Measurements from ENCODE around the gene SLC25A13. TPM values are rescaled to one million over a fixed set of nuclear protein-coding genes. Genes with fewer than 3 reads are reported as not detected.
"Not testable (repeated sequence)": the region's sequence is repeated elsewhere in the genome, so short reads cannot be mapped to it uniquely, and the experiment has no call there.

SLC25A13 gene
- total and polyA plus RNA-seq, 2 donors: 11.5 to 30.5 TPM

DNA sequence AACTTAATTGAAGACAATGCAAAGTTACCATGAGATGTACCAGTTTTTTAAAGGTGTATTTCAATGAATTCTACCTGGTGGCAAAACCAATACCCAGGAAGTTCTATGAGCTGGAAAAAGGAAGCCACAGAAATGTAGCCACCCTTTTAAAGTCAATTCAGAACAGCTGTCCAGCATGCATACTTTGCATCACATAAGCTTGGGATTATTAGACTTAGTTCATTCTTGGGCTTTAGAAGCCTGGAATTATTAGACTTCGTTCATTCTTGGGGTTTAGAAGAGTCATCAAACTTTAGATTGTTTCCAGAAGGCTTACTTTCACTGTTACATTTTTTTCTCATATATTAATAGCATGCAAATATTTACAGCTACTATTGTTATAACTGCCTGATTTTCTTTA, 20.9 kb downstream of the SLC25A13 start:
- 47% methylated on average over 1 of the region's 1 CpG for WGBS
- Histone ChIP-seq H3K27ac (ENCODE audit: low read depth) (no peak overlapping the region), H3K4me3 (ENCODE audit: low read depth, low read length) (no peak overlapping the region), H3K36me3 (ENCODE audit: insufficient read depth) (no peaks in the 10 kb centered on the region), H3K4me1 (ENCODE audit: insufficient read depth) (no peaks in the 10 kb centered on the region)
- DNase-seq (ENCODE audit: extremely low spot score): no peak

DNA sequence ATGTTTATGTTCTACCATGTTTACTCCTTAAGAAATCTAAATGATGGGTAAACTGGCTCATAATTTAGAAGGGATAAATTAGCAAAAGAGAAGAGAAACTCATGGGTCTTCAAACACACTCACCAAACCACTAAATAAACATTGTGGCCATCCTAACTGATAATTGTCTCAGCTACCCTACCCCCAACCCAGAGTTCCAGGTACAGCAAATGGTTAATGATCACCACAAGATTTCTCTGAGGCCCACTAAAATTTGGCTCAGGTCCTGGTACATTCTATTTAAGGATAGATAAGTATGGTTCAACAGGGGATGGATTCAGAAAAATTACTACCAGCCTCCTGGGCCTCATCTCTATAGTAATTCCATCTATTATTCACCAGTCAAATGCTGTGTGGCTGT, 21.4 kb downstream of the SLC25A13 start:
- Histone ChIP-seq H3K4me3 (ENCODE audit: low read depth, low read length) (no peak overlapping the region), H3K4me1 (ENCODE audit: insufficient read depth) (no peaks in the 10 kb centered on the region), H3K36me3 (ENCODE audit: insufficient read depth) (no peaks in the 10 kb centered on the region), H3K27ac (ENCODE audit: low read depth) (no peak overlapping the region)
- DNase-seq (ENCODE audit: extremely low spot score): no peak

DNA sequence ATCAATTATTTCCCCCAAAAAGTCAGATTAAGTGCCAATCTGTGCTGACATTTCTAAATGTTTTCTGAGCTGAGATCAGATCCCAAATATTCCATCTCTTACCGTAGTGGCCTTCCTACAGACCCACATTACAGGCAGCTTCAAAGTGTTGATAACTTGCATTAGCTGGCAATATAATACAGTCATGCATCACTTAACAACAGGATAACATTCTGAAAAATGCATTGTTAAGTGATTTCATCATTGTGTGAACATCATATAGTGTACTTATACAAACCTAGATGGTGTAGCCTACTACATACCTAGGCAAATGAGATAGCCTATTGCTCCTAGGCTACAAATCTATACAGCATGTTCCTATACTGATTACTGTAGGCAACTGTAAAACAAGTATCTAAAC, 22.4 kb downstream of the SLC25A13 start:
- DNase-seq (ENCODE audit: extremely low spot score): no peak

DNA sequence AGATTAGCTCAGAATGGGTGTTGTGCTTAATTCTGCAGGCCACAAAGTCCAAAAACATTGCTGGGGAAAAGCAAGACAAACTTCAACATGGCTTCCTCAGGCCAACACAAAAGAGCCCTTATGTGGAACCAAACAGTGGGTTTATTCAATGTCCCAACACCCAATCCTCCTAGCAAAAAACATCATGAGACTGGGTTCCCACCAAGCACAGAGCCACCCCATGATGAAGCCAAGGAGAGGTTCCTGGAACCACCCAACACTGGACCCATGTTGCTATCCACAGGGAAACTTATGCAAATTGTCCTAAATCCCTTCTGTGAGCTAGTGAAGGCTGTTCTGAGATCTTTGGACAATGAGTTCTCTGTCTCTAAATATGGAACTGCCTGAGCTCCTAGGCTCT, 24.0 kb downstream of the SLC25A13 start:
- H3K27ac ChIP-seq (ENCODE audit: low read depth): no peak overlapping the region
- no peaks in the 10 kb centered on the region for H3K4me1 ChIP-seq (ENCODE audit: insufficient read depth)
- DNase-seq (ENCODE audit: extremely low spot score): no peak
- H3K36me3 ChIP-seq (ENCODE audit: insufficient read depth): no peaks in the 10 kb centered on the region
- no peak overlapping the region for H3K4me3 ChIP-seq (ENCODE audit: low read depth, low read length)

More for the DNA sequence above, 22.4 kb downstream of the SLC25A13 start:
- Histone ChIP-seq H3K4me3 (ENCODE audit: low read depth, low read length) (no peak overlapping the region), H3K36me3 (ENCODE audit: insufficient read depth) (no peaks in the 10 kb centered on the region), H3K27ac (ENCODE audit: low read depth) (no peak overlapping the region), H3K4me1 (ENCODE audit: insufficient read depth) (no peaks in the 10 kb centered on the region)
- WGBS: 85% methylated on average over 1 of the region's 1 CpG

DNA sequence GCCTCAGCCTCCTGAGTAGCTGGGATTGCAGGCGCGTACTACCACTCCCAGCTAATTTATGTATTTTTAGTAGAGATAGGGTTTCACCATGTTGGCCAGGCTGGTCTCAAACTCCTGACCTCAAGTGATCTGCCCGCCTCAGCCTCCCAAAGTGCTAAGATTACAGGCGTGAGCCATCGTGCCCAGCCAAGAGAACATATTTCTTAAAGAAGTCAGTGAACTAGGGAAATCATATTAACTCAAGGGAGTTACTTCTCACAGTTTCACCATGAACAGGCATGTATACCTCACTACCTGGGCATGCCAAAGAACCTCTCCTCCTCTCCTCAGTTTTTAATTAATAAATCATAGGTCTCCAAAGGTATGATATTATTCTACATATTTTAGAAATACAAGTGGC, 24.5 kb downstream of the SLC25A13 start:
- 90% methylated on average over 5 of the region's 5 CpGs for WGBS

DNA sequence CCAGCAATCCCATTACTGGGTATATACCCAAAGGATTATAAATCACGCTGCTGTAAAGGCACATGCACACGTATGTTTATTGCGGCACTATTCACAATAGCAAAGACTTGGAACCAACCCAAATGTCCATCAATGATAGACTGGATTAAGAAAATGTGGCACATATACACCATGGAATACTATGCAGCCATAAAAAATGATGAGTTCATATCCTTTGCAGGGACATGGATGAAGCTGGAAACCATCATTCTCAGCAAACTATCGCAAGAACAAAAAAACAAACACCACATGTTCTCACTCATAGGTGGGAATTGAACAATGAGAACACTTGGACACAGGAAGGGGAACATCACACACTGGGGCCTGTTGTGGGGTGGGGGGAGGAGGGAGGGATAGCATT, 28.0 kb downstream of the SLC25A13 start:
- not testable (repeated sequence) for DNase-seq (ENCODE audit: extremely low spot score); H3K27ac ChIP-seq (ENCODE audit: low read depth); H3K4me3 ChIP-seq (ENCODE audit: low read depth, low read length); H3K36me3 ChIP-seq (ENCODE audit: insufficient read depth); H3K4me1 ChIP-seq (ENCODE audit: insufficient read depth)
- 86% methylated on average over 4 of the region's 4 CpGs for WGBS

More for the DNA sequence above, 24.5 kb downstream of the SLC25A13 start:
- DNase-seq (ENCODE audit: extremely low spot score); H3K27ac ChIP-seq (ENCODE audit: low read depth); H3K4me1 ChIP-seq (ENCODE audit: insufficient read depth); H3K36me3 ChIP-seq (ENCODE audit: insufficient read depth); H3K4me3 ChIP-seq (ENCODE audit: low read depth, low read length): not testable (repeated sequence)

DNA sequence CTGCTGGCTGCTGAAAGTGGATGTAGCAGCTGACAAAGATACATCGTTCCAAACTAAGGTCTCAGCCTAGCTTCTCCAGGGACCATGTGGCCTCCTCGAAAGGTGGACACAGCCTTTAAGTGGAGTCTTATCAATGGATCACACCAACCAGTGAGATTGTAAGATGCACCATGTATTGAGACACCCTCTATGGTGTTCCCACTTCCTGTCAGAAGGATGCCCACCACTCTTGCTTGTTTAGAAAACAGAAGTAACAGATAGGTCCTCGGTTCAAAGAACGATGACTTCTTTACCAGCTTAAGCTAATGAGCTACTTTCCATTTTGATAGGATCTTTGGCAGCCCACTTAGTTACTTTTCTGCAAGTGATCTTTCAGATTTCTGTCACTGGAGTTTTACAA, 34.3 kb downstream of the SLC25A13 start:
- Histone ChIP-seq H3K4me1 (ENCODE audit: insufficient read depth) (peaks cover 1% of the 10 kb centered on the region), H3K4me3 (ENCODE audit: low read depth, low read length) (no peak overlapping the region), H3K27ac (ENCODE audit: low read depth) (no peak overlapping the region), H3K36me3 (ENCODE audit: insufficient read depth) (no peaks in the 10 kb centered on the region)
- WGBS: 95% methylated on average over 4 of the region's 4 CpGs
- DNase-seq (ENCODE audit: extremely low spot score): no peak

DNA sequence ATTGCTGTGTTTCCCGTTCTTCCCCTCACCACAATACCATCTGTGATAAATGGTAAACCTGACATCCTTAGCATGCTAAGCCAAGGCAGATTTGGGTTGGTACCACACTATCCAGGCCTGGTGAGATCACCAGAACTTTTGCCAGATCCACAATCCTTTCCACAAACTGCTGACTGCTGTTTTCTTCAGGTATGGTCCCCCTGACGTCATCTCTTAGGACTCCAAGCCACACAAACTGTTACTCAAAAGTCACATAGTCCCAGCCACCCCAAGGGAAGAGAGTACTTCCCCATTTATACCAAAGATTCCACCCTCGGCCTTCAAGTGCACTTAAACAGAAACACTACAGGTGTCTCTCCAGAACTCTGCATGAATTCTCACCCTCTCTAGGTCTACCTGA, 34.8 kb downstream of the SLC25A13 start:
- no peak overlapping the region for H3K27ac ChIP-seq (ENCODE audit: low read depth)
- no peak overlapping the region for H3K4me3 ChIP-seq (ENCODE audit: low read depth, low read length)
- 82% methylated on average over 3 of the region's 3 CpGs for WGBS
- DNase-seq (ENCODE audit: extremely low spot score): no peak
- peaks cover 1% of the 10 kb centered on the region for H3K4me1 ChIP-seq (ENCODE audit: insufficient read depth)
- no peaks in the 10 kb centered on the region for H3K36me3 ChIP-seq (ENCODE audit: insufficient read depth)

DNA sequence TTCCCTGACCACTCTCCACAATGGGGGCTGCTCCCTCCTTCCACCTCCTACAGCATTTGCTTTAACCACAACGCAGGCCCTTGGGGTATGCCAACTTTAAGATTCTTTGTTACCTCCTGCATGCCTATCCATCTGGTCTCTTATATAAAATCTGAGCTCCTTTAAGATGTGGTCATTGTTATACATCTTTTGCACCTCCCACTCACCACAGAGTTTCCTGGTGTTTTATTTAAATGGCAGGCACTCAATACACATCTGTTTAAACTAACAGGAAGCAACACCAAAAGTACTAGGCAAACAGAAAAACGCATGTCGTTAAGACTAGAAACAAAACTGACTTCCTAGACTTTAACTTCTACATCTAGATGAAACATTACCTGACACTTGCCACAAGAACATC, 36.3 kb downstream of the SLC25A13 start:
- Histone ChIP-seq H3K36me3 (ENCODE audit: insufficient read depth) (no peaks in the 10 kb centered on the region), H3K4me3 (ENCODE audit: low read depth, low read length) (no peak overlapping the region), H3K4me1 (ENCODE audit: insufficient read depth) (peaks cover 1% of the 10 kb centered on the region), H3K27ac (ENCODE audit: low read depth) (no peak overlapping the region)
- DNase-seq (ENCODE audit: extremely low spot score): no peak
- WGBS: 75% methylated on average over 3 of the region's 3 CpGs

DNA sequence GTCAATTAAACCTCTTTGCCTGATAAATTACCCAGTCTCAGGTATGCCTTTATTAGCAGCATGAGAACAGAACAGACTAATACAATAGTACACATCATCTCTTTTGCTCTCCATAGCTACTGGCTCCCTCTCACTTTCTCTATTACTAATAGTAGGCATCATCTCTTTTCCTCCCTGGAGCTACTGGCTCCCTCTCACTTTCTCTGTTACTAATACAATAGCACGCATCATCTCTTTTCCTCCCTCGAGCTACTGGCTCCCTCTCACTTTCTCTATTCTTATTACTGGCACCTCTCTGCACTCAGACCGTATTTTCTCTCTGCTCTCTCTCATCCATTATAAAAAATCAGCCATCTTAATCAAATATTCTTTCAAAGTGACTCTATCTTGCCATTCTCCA, 37.1 kb downstream of the SLC25A13 start:
- Histone ChIP-seq H3K27ac (ENCODE audit: low read depth) (no peak overlapping the region), H3K36me3 (ENCODE audit: insufficient read depth) (no peaks in the 10 kb centered on the region), H3K4me1 (ENCODE audit: insufficient read depth) (peaks cover 1% of the 10 kb centered on the region), H3K4me3 (ENCODE audit: low read depth, low read length) (no peak overlapping the region)
- DNase-seq (ENCODE audit: extremely low spot score): no peak
- 94% methylated on average over 3 of the region's 3 CpGs for WGBS

DNA sequence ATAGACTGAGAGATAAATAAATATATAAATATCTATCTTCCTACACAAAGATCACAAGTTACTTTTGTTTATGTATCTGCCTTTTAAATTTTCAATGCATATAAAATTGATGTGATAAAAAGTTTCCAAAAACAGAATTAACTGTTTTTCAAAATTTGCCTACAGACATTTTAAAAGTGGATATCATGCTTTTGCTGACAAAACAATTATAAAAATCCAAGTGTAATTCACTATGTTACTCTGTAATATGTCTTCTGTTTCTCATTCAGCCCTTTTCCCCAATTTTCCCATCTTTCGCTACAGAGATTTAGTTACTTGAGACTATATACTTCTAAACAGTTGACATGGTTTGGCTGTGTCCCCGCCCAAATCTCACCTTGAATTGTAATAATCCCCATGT, 37.7 kb downstream of the SLC25A13 start:
- Histone ChIP-seq H3K27ac (ENCODE audit: low read depth) (no peak overlapping the region), H3K4me1 (ENCODE audit: insufficient read depth) (peaks cover 1% of the 10 kb centered on the region), H3K36me3 (ENCODE audit: insufficient read depth) (no peaks in the 10 kb centered on the region), H3K4me3 (ENCODE audit: low read depth, low read length) (no peak overlapping the region)
- no peak for DNase-seq (ENCODE audit: extremely low spot score)
- WGBS: 99% methylated on average over 2 of the region's 2 CpGs

DNA sequence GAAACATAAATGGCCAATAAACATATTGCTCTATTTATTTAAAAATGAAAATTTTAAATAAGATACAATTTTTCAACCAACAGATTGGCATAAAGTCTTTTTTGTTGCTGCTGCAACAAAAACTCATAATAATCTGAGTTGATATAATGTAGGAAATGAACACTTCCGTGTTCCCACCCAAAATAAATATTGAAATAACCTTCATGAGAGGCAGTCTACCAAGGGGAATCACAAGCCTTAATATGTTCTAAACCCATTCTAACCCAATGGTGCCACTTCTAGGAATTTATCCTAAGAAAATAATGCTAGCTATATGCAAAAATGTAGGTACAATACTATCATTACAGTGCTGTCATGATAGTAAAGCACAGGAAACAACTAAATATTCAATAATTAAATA, 39.1 kb downstream of the SLC25A13 start:
- WGBS: 80% methylated on average over 1 of the region's 1 CpG

DNA sequence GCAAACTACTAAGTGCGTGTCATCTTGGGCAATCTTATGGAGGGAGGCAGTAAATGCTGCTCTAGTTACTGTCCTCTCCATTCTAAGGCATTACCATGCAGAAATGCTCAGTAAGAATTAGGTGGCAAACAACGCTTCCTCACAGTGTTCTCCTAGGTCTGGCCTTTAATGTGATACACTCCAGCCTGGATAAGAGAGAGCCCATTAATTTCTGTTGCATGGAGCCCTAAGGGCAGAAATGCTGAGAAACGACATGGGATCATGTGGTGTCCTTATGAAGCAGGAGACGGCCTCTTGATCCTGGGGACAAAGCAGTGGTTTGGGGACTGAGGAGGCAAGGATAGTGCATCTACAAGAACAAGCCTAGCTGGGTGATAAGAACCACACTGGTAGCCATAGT, 44.0 kb downstream of the SLC25A13 start:
- no peak for DNase-seq (ENCODE audit: extremely low spot score)
- Histone ChIP-seq H3K4me3 (ENCODE audit: low read depth, low read length) (no peak overlapping the region), H3K27ac (ENCODE audit: low read depth) (no peak overlapping the region), H3K36me3 (ENCODE audit: insufficient read depth) (peaks cover 4% of the 10 kb centered on the region), H3K4me1 (ENCODE audit: insufficient read depth) (peaks cover 1% of the 10 kb centered on the region)
- WGBS: 88% methylated on average over 4 of the region's 4 CpGs

More for the DNA sequence above, 39.1 kb downstream of the SLC25A13 start:
- H3K4me3 ChIP-seq (ENCODE audit: low read depth, low read length): no peak overlapping the region
- no peaks in the 10 kb centered on the region for H3K36me3 ChIP-seq (ENCODE audit: insufficient read depth)
- H3K27ac ChIP-seq (ENCODE audit: low read depth): no peak overlapping the region
- no peak for DNase-seq (ENCODE audit: extremely low spot score)
- peaks cover 1% of the 10 kb centered on the region for H3K4me1 ChIP-seq (ENCODE audit: insufficient read depth)

DNA sequence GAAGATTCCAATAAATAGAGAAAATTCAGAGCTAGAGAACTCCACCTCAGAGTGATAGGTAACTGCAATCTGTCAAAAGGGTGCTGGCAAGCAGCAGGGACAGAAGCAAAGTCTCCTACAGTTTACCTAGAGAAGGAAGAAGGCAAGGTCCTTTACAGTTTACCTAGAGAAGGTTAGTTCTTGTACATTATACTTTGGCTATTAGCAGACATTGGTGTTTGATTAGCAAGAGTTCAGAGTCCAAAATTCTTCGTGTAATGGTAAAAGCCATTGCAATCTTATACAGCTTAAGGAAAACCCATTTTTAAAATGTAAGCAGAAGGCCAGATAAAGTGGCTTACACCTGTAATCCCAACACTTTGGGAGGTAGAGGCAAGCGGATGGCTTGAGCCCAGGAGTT, 45.9 kb downstream of the SLC25A13 start:
- H3K4me1 ChIP-seq (ENCODE audit: insufficient read depth): peaks cover 1% of the 10 kb centered on the region
- H3K27ac ChIP-seq (ENCODE audit: low read depth): no peak overlapping the region
- H3K36me3 ChIP-seq (ENCODE audit: insufficient read depth): peaks cover 4% of the 10 kb centered on the region
- 94% methylated on average over 2 of the region's 2 CpGs for WGBS
- no peak overlapping the region for H3K4me3 ChIP-seq (ENCODE audit: low read depth, low read length)
- DNase-seq (ENCODE audit: extremely low spot score): no peak

DNA sequence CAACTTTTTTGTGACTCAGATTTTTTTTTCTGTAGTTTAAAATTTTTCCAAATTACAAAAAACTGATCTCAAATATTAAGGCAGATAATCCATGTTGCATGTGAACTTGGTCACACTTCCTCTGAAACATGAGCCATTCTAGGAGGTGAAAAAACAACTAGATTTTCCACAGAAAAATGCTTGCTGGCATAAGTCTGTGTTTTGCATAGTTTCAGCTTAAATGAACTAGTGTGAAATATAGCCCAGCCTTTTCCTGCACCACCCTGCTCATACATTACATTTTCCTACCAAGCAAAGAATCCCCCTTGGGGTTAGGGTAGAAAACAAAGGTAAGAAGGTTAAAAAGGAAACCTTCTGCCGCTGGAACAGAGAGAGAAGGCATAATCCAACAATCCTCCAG, 48.2 kb downstream of the SLC25A13 start:
- 90% methylated on average over 1 of the region's 1 CpG for WGBS
- no peak for DNase-seq (ENCODE audit: extremely low spot score)
- Histone ChIP-seq H3K4me1 (ENCODE audit: insufficient read depth) (peaks cover 1% of the 10 kb centered on the region), H3K36me3 (ENCODE audit: insufficient read depth) (peaks cover 4% of the 10 kb centered on the region), H3K27ac (ENCODE audit: low read depth) (no peak overlapping the region), H3K4me3 (ENCODE audit: low read depth, low read length) (no peak overlapping the region)

All from urinary bladder (tissue), 4 donors.